HG02642 (cell line): ENCODE data around the gene GGT5.
"Not testable (repeated sequence)": the region's sequence is repeated elsewhere in the genome, so short reads cannot be mapped to it uniquely, and the experiment has no call there.

Experiments
- ATAC-seq: cut with Tn5 transposase; IDR thresholded peaks from one replicate; pipeline ENCODE4 v1.9.1; 2021; ENCODE audit warnings: mild to moderate bottlenecking; ENCODE audit not compliant: unreplicated experiment, poor library complexity

The GGT5 gene

GRCh38 chr22:24207264-24208011 is 37.4 kb downstream of the GGT5 start:
- no peak for ATAC-seq

DNA sequence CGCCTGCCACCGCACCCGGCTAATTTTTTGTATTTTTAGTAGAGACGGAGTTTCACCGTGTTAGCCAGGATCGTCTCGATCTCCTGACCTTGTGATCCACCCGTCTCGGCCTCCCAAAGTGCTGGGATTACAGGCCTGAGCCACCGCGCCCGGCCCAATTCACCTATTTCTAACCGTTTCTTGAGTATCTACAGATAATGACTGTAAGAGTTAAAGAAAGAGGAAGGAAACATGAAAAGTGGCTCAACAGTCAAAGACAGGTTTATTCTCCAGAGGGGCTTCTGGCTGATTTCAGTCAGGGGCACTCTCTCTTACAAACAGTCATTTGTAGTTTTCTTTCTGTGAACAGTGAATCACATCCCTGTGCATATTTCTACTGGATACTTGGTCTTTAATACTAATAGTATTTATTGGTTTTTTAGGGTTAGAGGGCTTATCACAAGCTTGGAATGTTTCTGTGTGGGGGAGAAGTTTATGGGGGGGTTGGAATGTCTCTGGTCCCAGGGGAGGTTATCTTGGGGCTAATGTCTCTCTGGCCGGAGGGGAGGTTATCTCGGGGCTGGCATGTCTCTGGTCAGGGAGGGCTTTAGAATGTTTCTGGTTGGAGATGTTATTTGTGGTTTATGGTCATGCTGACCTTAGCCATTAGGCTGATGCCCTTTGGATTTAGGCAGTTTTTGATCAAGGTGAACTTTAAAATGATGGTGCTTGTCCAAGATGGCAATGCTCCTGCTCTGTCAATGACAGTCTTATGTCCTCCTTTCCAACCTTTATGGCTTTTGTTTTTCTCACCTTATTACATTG is 38.2 kb downstream of the GGT5 start:
- not testable (repeated sequence) for ATAC-seq

GRCh38 chr22:24205438-24206195 is 39.3 kb downstream of the GGT5 start:
- ATAC-seq, result no peak

GRCh38 chr22:24203856-24204255 is 41.0 kb downstream of the GGT5 start:
- ATAC-seq, result not testable (repeated sequence)

GRCh38 chr22:24201681-24202614 is 42.9 kb downstream of the GGT5 start:
- ATAC-seq, result no peak

DNA sequence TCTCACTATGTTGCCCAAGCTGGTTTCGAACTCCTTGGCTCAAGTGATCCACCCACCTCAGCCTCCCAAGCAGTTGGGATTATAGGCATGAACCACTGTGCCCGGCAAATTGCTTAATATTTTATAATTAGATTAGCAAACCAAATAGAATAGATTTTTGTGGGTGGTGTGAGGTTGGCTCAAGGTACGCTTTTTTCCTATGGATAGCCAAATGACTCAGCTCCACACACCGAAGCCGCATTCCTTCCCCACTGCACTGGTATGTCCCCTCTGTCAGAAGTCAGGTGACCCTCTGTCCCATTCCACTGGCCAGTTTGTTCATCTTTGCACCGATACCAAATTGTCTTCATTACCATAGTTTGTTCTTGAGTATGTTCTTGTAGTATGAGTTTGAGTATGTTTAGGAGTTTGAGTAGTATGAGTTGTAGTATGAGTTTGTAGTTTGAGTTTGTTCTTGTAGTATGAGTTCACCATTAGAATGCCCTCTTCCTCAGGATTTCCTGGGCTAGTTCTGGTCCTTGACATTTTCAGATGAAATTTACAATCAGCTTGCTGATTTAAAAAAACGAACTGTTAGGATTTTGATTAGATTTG is 44.2 kb downstream of the GGT5 start:
- ATAC-seq, result no peak

DNA sequence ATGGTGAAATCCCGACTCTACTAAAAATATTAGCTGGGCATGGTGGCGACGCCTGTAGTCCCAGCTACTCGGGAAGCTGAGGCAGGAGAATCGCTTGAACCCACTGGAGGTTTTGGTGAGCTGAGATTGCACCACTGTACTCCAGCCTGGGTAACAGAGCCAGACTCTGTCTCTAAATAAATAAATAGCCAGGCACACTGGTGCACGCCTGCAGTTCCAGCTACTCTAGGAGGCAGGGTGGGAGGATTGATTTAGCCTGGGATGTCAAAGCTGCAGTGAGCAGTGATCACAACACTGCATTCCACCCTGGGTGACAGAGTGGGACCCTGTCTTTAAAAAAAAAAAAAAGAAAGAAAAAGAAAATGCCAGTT is 46.2 kb downstream of the GGT5 start:
- no peak for ATAC-seq

- no peak for ATAC-seq
These were observed 53.0 kb downstream of the GGT5 start for GRCh38 chr22:24191893-24192292.

DNA sequence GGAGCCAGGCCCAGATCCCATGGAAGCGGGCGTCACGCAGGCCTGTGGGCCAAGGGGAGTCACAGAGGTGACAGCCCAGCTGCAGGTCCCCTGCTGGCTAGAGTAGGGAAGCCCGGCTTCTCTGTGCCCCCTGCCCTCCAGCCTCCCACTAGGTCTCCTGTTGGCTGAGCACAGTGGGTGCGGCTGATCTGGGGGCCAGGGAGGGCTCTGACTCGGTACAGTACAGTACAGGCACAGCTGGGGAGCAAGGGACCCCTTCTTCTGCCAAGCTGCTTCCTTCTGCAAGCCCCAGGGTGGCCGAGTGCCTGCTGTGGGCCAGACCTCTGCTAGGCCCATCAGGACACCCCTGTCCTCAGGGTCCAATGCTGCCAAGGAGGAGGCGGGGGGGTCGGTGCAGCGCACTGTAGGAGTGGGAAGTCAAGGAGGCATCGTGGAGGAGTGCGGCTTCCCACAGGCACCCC is 53.5 kb downstream of the GGT5 start:
- no peak for ATAC-seq

DNA sequence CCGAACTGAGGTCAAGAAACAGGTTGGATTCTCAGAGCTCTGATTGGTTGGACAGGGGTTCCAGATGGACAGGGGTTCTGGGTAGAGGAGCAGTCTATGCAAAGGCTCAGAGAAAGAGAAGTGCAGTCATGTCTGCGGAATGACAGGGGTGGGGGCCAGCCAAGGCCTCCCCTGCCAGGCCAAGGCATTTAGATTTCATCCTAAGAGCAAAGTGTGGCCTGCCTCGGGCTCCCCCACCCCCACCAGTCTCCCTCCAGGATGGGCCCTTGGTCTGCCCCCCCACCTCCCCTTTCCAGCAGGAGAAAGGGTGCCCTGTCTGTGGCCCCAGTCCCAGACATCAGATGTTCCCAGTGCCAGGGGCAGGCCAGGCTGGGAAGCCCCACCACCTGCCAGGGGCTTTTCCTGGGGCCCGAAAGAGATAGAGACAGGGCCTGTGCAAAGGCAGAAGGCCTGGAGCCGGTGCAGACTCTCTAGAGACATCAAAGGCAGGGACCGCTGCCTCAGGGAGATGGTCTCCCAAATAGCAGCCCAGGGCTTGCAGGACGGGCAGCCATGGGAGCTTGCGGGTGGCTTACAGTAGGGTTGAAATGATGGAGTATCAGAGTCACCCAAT is 54.2 kb downstream of the GGT5 start:
- no peak for ATAC-seq

- no peak for ATAC-seq
These were observed 54.7 kb downstream of the GGT5 start for GRCh38 chr22:24190159-24190540.

DNA sequence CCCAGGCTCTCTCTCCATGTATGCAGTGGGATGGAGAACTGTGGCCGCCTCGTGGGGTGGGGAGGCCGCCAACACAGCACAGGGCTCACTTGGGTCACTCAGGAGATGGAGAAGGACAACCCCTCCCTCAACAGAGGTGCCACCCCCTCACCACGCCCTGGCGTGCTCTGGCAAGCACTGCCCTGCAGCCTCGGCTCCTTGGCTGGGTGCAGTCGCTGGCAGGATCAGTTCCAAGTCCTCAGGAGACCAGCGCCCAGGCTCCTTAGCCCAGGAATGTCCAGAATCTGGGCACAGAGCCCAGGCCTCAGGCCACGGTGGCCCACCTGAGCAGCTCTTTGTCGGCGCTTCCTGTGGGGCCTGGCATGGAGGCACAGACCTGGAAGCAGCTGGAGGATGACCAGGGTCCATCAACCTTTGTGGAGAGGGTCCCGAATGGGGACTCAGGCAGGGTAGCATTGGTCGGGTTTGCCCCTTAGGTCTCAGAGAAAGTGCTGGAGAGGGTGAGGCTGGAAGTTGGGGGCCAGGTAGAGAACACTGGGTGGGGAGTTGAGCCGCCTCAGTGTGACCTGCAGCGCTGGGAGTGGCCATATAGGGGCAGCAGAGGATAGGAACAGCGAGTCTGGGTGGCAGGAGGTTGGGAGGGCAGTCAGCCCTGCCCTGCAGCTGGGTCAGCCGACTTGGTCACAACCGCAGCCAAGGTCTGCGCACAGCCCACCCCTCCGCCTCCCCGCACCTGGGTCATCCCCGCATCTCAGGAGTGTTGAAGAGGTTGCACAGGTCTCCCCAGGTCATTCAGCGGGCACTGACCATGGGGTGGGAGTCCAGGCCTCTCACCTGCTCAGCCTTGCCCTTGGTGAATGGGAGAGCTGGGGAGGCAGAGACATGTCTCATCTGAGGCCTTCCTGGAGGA is 55.4 kb downstream of the GGT5 start:
- ATAC-seq, result no peak

- ATAC-seq, result no peak
These were observed 56.1 kb downstream of the GGT5 start for GRCh38 chr22:24188705-24189248.

DNA sequence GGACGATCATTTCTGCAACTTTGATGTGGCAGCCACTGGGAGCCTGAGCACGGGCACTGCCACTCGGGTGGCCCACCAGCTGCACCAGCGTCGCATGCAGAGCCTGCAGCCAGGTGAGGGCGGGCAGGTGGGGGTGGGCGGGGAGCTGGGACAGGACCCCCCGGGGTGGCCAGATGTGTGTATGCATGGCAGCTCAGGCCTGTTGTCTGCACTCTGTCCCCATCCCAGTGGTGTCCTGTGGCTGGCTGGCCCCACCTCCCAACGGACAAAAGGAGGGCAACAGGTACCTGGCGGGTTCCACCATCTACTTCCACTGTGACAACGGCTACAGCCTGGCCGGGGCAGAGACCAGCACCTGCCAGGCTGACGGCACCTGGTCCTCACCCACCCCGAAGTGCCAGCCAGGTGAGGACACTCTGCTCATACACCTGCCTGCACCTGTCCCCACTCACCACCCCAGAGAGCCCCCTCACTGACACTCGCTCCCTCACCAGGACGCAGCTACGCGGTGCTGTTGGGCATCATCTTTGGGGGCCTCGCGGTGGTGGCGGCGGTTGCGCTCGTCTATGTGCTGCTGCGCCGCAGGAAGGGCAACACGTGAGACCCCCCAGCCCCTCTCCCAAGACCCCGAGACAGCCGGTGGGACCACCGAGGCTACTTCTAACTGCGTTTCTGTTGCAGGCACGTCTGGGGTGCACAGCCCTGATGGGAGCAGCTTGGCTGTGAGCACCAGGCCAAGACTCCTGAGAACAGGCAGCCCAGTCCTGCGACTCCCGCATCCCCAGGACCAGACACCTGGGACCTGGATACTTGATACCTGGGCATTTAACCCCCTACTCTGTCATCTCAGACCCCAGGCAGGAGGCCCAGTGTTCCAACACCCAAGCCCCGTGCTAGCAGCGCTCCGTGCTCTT is 56.9 kb downstream of the GGT5 start:
- ATAC-seq, result no peak

GRCh38 chr22:24186892-24187670 is 57.8 kb downstream of the GGT5 start:
- no peak for ATAC-seq

- no peak for ATAC-seq
These were observed 58.5 kb downstream of the GGT5 start for GRCh38 chr22:24186352-24186740.
